Body of pancreas (tissue), 4 donors: Measurements from ENCODE around the gene PKP3. TPM values are rescaled to one million over a fixed set of nuclear protein-coding genes. Genes with fewer than 3 reads are reported as not detected.
A peak's percentile ranks its signal among the peaks of the same experiment; 100 is the strongest.

ENCODE experiments used
- ATAC-seq: fragments of 150-250 bp; one replicate; pipeline ENCODE4 v1.9.1; 2016
- DNase-seq, 4 donors: peaks; one replicate each; pipeline ENCODE4 v3.0.0-alpha.2; 2019
- H3K27ac ChIP-seq, 4 donors: fragments of 200-600 bp; sonication (generic); 1 replicate in 3 of 4; 2 replicates in 1 of 4; pipeline versions ENCODE4 v1.5.1 to v1.6.1; 2016 to 2019; ENCODE audit warnings: mild to moderate bottlenecking in 1 of 4, mixed read lengths in 1 of 4, moderate library complexity in 1 of 4
- H3K27me3 ChIP-seq, 2 donors: fragments of 200-600 bp; sonication (generic); one replicate each; pipeline ENCODE4 v1.6.0; 2016; ENCODE audit warnings: mild to moderate bottlenecking in 1 of 2
- H3K36me3 ChIP-seq, 2 donors: fragments of 200-600 bp; sonication (generic); replicated peaks in 1 of 2; 2 replicates each; pipeline ENCODE4 v1.5.1; 2016; ENCODE audit warnings: low read depth in 2 of 2; ENCODE audit not compliant: insufficient read depth in 1 of 2
- H3K4me1 ChIP-seq: fragments of 200-600 bp; sonication (generic); one replicate; pipeline ENCODE4 v1.6.0; 2016
- H3K4me3 ChIP-seq, 2 donors: fragments of 200-600 bp; sonication (generic); 1 replicate in 1 of 2; 2 replicates in 1 of 2; pipeline ENCODE4 v1.5.1; 2016 to 2019
- H3K9me3 ChIP-seq, 3 donors: fragments of 200-600 bp; sonication (generic); 1 replicate in 2 of 3; 2 replicates in 1 of 3; pipeline ENCODE4 v1.5.1; 2016
- CTCF ChIP-seq, 7 experiments: fragments of 450-650 bp in 4 of 7; fragments of 200-600 bp in 3 of 7; sonication (generic) in 3 of 7; IDR thresholded peaks; one replicate each; pipeline ENCODE4 v1.5.1; 2016 to 2019; ENCODE audit warnings: antibody characterized with exemption in 7 of 7
- POLR2A ChIP-seq, 3 donors: fragments of 450-650 bp; IDR thresholded peaks; one replicate each; pipeline ENCODE4 v1.6.1; 2016; ENCODE audit warnings: antibody characterized with exemption in 3 of 3, mild to moderate bottlenecking in 2 of 3
- WGBS, 2 donors: methylation state at CpG; one replicate each; pipeline ENCODE4 v1.1.5; 2017; 5-methylcytosine and 5-hydroxymethylcytosine counted together
- intact Hi-C: fragments of 100-400 bp; cut with DNase I; formaldehyde crosslinking; loops from one replicate; pipeline ENCODE4 v1.15.1; 2023
- total RNA-seq, 2 donors: library from RNA; depleted of rRNA; stranded (reverse); fragments of >200 nt; gene quantifications; one replicate each; pipeline ENCODE4 v1.1.0, GENCODE V29; 2016

PKP3 gene
- total RNA-seq, 2 donors from 2014 or later, result 46.2 to 48.8 TPM

- H3K9me3 ChIP-seq, result peaks cover 0 to 6% (median 0%) of the 10 kb centered on the region in 3 donors
- 15 to 74% methylated on average over 5 to 52 of the region's 76 CpGs for WGBS, 2 donors
- H3K4me1 ChIP-seq, result peaks cover 31% of the 10 kb centered on the region
- peak overlapping the region in 1 of 2 donors; percentile 33 for H3K4me3 ChIP-seq
- peak; percentile 90 to 95 (median 93) for DNase-seq
- TF ChIP-seq CTCF (IDR thresholded peaks at IDR 0.05) (peak in 1 of 7 experiments; percentile 4), POLR2A (IDR thresholded peaks at IDR 0.05) (peak; percentile 39 to 71 (median 69))
- peak; percentile 89 for ATAC-seq
- H3K36me3 ChIP-seq, result no peaks in the 10 kb centered on the region
- intact Hi-C loops, result no loop called here
- peak overlapping the region; percentile 91 to 97 (median 94) for H3K27ac ChIP-seq
- H3K27me3 ChIP-seq, result no peaks in the 10 kb centered on the region
These were observed 38.2 kb upstream of the PKP3 start for GRCh38 chr11:355581-356458.

- Histone ChIP-seq H3K4me3 (no peak overlapping the region), H3K27ac (no peak overlapping the region), H3K36me3 (no peaks in the 10 kb centered on the region), H3K4me1 (peaks cover 31% of the 10 kb centered on the region), H3K9me3 (peaks cover 0 to 10% (median 0%) of the 10 kb centered on the region in 3 donors), H3K27me3 (no peaks in the 10 kb centered on the region)
- DNase-seq, result no peak
- no peak for TF ChIP-seq POLR2A (IDR thresholded peaks at IDR 0.05)
- intact Hi-C loops, result no loop called here
- 53 to 64% methylated on average over 6 of the region's 6 CpGs for WGBS, 2 donors
- no peak for ATAC-seq
These were observed 37.4 kb upstream of the PKP3 start for GRCh38 chr11:356610-357009.

- intact Hi-C loops, result no loop called here
- no peak overlapping the region for H3K27ac ChIP-seq
- ATAC-seq (no peak), DNase-seq (no peak)
- no peak overlapping the region for H3K4me3 ChIP-seq
- TF ChIP-seq CTCF (IDR thresholded peaks at IDR 0.05) (no peak), POLR2A (IDR thresholded peaks at IDR 0.05) (no peak)
- H3K36me3 ChIP-seq, result no peaks in the 10 kb centered on the region
- no peaks in the 10 kb centered on the region for H3K27me3 ChIP-seq
- peaks cover 30% of the 10 kb centered on the region for H3K4me1 ChIP-seq
- H3K9me3 ChIP-seq, result peaks cover 0 to 10% (median 0%) of the 10 kb centered on the region in 3 donors
- 78 to 88% methylated on average over 4 of the region's 4 CpGs for WGBS, 2 donors
These were observed 36.4 kb upstream of the PKP3 start for GRCh38 chr11:357582-357981.

GRCh38 chr11:358129-358800 lies 35.7 kb upstream of the PKP3 start:
- no peaks in the 10 kb centered on the region for H3K27me3 ChIP-seq
- H3K36me3 ChIP-seq, result no peaks in the 10 kb centered on the region
- no peak overlapping the region for H3K4me3 ChIP-seq
- no peak for TF ChIP-seq POLR2A (IDR thresholded peaks at IDR 0.05)
- TF ChIP-seq CTCF (IDR thresholded peaks at IDR 0.05), result no peak
- H3K4me1 ChIP-seq, result peaks cover 23% of the 10 kb centered on the region
- WGBS, 2 donors, result 43% methylated on average over 23 to 33 of the region's 34 CpGs
- intact Hi-C loops, result no loop called here
- no peak overlapping the region for H3K27ac ChIP-seq
- no peak for ATAC-seq
- H3K9me3 ChIP-seq, result peaks cover 0 to 10% (median 0%) of the 10 kb centered on the region in 3 donors
- no peak for DNase-seq

GRCh38 chr11:359181-359714 lies 34.8 kb upstream of the PKP3 start:
- Histone ChIP-seq H3K27me3 (no peaks in the 10 kb centered on the region), H3K4me3 (no peak overlapping the region), H3K4me1 (peaks cover 13% of the 10 kb centered on the region), H3K36me3 (no peaks in the 10 kb centered on the region), H3K9me3 (peaks cover 0 to 10% (median 0%) of the 10 kb centered on the region in 3 donors), H3K27ac (no peak overlapping the region)
- no peak for TF ChIP-seq CTCF (IDR thresholded peaks at IDR 0.05)
- TF ChIP-seq POLR2A (IDR thresholded peaks at IDR 0.05), result no peak
- WGBS, 2 donors, result 66 to 72% methylated on average over 5 of the region's 5 CpGs
- no peak for DNase-seq
- intact Hi-C loops, result no loop called here
- ATAC-seq, result no peak
